G401 (cell line): ENCODE results near the gene ADGRD1. TPM values are rescaled to one million over a fixed set of nuclear protein-coding genes. Genes with fewer than 3 reads are reported as not detected.

Source experiments
- DNase-seq: peaks from one replicate; pipeline ENCODE4 v3.0.0-alpha.2; 2015; ENCODE audit warnings: low spot score
- in situ Hi-C: cut with HindIII; loops from 2 replicates; pipeline ENCODE4 v1.10.0; 2016; ENCODE audit warnings: low sequenced_read_pairs, mixed read lengths
- total RNA-seq: library from RNA; depleted of rRNA; stranded (reverse); fragments of >200 nt; shearing (Covaris generic); gene quantifications from 2 replicates; pipeline ENCODE4 v1.2.3, GENCODE V29; 2014

Gene ADGRD1
- total RNA-seq, 1 experiment from 2014 or later: 0.51 TPM

DNA sequence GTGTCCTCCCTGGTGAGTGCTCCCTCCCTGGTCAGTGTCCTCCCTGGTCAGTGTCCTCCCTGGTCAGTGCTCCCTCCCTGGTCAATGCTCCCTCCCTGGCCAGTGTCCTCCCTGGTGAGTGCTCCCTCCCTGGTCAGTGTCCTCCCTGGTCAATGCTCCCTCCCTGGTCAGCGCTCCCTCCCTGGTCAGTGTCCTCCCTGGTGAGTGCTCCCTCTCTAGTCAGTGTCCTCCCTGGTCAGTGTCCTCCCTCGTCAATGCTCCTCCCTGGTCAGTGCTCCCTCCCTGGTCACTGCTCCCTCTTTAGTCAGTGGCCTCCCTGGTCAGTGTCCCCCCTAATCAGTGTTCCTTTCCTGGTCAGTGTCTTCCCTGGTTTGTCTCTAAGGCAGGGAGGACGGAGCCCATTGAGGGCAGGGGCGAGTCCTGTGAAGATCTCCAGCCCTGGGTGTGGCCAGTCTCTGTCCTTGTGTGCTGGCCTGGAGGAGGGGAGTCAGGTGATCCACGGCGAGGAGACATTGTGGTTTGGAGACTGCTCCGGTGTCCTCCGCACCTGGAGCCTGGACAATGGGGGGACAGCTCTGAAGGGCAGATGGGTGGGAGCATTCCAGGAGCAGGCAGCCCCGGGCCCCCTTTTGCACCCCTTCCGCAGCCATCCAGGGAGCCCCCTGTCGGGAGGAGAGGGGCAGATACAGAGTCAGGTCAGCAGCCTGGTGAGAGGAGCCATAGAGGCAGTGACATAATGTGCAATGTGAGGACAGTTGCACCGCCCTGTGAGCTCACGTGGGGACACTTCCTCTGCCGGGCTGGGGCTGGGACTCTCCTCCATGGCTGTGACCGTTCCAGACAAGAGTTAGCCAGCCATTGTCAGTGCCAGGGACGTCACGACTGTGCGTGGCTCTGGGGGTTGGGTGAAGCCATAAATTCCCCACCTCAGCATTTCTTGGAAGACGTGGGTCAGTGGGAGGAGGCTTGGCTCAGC is 93.4 kb downstream of the ADGRD1 start:
- DNase-seq: no peak
- in situ Hi-C loops: no loop called here

DNA sequence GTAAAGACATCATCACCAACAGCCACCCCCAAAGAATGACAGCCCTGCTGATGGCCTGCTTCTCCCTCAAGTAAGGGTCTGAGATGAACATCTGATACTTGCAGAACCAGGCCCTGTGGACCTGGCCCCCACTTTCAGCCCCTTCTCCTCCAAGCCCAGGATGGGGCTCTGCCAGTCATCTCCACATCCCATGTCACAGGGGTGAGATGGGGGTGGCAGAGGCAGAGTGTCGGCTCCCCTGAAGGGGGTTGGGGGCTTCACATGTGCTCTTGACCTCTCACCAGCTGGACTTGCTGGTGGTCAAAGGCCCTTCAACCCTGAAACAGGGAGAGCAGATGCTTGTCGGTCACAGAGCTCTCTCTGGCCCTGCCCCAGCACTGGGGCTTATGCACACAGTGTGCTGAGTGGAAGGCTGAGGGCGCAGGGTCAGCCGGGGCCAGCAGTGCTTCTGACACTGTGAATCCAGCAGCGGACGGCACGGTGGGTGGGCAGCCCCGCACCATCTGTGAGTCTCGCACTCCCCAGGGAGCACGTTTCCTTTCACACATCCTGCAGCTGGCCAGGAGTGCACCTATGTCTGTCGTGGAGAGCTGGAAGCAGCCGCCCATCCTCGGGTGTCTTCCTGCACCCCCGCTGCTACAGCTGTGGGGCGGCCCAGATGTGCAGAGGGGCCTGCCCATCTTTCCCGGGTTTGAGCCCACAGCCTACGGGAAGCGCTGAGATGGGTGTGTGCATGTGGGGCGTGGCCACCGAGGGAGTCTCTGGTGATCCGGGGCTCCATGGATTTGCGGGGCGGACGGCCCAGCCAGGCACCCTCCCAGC is 94.3 kb downstream of the ADGRD1 start:
- in situ Hi-C loops: no loop called here
- no peak for DNase-seq

DNA sequence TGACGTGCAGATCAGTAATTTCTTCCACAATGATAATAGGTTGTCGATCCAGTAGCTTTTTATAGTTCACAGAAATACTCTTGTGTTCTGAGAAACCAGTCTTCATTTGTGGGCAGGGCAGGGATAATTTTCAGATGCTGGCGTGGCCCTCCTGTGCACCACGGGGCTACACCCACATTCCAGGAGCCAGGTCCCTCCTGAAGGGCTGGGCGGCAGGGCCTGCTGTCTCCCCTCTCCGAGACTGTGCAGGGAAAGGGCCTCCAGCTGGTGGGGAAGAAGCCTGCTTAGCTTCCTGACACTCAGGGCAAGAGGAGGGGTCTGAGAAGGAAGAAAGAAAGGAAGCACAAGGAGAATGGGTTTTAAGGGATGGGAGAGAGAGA is 94.9 kb downstream of the ADGRD1 start:
- DNase-seq: no peak
- in situ Hi-C loops: no loop called here

DNA sequence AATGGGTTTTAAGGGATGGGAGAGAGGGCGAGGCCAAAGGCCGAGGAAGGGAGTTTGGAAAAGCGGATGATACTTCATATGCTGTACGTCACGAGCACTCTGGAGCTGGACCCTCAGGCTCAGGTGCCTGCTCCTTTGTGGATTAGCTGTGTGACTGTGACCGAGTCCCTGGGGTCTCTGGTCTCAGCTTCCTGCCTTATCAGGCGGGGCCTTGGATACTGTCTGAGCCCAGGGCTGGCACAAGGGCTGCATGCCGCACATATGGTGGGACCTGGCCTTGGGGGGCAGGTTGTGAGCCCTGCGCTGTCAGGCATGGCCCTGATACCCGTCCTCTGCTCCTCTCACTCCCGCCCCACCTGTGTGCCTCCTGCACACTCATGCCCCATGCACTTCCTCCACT is 95.3 kb downstream of the ADGRD1 start:
- in situ Hi-C loops: no loop called here
- DNase-seq: no peak

DNA sequence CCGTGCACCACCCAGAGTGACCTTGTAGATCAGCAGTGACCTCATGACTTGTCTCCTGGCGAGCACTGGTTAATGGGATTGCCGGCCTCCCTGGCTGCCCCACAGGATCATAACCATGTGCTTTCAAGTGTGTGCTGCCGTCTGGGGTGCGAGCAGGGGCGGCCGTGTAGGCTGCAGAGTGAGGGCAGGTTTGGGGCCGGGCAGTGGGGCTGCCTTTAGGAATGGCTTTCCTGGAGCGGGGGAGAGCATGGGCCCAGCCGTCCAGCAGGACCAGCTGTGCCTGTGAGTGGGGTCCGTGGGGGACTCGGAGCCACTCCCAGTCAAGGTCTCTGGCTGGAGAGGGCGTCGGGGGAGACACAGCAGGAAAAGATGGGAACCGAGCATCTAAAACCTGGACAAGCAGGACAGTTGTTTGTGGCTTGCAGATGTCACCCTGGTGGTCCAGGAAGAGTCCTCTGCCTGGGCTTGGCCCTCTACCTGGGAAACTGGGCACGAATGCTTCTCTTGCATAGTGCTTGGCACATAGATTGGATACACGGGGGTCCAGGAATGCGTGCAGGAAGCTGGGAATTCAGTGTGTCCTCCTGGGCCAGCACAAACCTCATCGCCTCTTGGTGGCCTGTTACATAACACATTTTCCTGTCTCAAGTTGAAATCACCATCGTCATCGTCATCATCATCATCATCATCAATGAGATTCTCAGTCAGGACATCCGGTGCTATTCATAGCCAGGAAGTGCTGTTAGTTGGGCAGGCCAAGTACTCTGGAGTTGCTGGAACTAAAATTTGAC is 96.0 kb downstream of the ADGRD1 start:
- in situ Hi-C loops: no loop called here
- DNase-seq: no peak

DNA sequence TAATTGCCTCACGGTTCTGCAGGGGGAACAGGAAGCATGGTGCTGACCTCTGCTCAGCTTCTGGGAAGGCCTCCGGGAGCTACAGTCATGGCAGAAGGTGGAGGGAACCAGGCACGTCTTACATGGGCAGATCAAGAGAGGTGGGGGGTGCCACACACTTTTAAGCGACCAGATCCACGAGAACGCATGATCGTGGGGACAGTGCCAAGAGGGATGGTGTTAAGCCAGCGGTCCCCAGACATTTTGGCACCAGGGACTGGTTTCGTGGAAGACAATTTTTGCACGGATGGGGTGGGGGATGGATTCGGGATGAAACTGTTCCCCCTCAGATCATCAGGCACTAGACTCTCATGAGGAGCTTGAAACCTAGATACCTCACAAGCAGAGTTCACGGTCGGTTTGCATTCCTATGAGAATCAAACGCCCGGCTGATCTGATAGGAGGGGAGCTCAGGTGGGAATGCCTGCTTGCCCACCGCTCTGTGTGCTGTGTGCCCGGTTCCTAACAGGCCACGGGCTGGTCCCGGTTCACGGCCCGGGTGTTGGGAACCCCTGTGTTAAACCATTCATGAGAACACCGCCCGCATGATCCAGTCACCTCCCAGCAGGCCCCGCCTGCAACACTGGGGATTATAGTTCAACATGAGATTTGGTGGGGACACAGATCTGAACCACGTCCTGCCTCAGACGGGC is 96.9 kb downstream of the ADGRD1 start:
- DNase-seq: no peak
- in situ Hi-C loops: no loop called here

DNA sequence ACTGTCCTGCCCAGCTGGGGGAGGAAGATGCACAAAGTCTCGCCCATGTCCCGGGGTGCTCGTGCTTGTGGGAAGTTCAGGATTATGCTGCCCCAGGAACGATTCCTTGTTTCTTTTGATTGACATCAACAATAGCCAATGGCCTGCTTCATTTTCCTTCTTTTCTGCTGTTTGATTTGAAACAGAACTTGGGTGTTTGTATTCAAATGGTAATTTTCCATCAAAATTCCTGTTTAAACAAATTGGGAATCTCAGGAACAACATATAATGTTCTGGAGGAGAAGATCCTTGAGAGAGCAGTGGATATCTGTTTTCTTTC is 97.4 kb downstream of the ADGRD1 start:
- in situ Hi-C loops: no loop called here
- DNase-seq: no peak

DNA sequence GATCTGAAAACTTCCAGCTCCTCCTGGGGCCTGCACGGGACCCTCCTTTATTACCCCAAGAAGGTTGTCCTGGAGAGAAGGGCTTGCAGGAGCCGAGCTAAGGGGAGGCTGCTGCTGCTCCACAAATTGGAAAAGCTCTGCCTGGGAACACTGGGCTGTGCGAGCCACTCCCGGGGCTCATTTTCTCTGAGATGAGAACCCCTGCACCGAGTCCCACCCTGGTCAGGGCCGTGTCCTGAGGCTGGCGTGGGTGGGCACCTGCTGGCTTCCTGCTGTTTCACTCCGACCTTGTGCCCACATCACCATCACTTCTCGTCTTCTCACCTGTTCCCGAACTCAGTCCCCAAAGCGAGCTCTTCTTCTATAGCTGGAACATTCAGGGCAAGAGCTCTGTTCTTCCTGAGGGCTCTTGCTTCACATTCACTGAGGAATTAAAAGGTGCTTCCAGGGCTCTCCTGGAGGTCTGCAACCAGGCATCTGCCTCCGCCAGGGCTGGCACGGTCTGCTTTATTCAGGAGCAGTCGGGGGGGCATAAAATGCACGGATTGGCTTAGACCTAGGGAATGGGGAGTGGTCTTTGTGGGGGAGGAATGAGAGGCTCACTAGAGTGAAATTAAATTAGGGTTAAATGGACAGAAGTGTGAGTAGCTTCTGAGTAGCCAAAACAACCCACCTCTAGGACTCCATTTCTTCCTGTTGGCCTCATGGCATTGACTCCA is 98.5 kb downstream of the ADGRD1 start:
- DNase-seq: no peak
- in situ Hi-C loops: no loop called here

DNA sequence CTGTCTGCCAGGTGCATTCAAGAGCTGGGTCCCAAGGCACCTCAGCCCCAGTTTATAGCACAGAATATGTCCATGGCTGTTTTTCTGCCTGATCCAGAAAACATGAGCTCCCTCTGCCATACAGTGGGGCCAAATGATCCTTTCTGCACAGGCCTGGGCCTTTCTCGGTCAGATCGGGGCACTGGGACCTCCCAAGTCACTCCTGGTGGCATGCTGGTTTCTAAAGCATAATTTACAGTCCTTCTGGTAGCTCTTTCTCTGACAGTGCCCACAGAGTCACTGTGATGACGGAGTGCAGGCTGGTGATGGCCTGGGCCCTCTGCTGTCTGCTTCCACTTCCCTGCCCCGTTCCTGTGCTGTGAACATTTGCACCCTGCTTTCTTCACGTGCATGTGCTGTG is 99.2 kb downstream of the ADGRD1 start:
- in situ Hi-C loops: no loop called here

DNA sequence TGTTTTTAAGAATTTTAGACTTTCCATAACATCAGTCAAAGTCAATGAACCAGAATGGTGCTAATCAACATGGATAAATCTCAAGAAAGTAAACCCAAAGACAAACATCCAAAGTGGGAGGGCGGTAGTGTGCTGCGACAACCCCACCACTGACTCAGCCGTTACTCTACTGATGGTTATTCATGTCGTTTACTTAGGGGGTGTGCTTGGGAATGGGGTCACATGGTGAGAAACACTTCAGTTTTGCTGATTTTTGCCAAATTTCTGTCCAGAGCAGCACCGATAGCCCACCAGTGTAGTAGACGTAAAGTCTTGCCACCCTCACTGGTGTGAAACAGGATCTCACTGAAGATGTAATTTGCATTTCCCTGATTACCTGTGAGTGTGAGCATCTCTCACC is 99.9 kb downstream of the ADGRD1 start:
- DNase-seq: no peak
- in situ Hi-C loops: no loop called here

More for the DNA sequence above, 99.2 kb downstream of the ADGRD1 start:
- no peak for DNase-seq

DNA sequence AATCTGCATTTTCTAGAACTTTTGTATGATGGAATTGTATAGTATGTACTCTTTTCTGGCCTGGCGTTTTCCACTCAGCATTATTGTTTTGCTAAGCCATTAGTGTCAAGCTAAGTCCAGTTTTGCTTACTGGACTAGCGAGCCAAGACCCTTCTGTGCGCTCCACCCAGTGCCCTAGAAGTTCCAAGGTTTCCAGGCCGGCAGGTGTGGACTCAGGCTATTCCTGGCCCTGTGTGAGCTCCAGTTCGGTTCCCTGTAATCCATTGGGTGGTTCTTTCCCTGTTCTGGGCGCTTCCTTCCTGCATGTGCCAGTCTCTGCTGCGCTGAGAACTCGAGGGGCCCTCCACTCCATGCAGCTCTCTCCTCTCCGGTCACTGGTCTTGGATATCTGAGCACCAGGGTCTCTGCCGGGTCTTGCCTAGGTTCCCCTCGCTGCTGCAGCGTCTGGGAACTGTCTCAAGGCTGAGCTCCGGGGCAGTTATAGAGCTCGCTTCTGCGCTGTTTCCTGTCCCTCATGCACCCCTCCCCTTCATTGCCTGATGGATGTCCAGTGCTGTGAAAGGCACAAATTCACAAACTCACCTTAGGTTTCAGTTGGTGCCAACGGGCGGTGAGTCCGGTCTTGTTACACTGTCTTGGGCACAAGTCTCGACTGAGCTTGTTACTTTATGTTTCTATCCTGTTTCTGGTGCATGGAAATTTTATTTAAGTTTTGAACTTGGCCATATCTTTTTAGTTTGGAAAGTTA is 100.8 kb downstream of the ADGRD1 start:
- no peak for DNase-seq

DNA sequence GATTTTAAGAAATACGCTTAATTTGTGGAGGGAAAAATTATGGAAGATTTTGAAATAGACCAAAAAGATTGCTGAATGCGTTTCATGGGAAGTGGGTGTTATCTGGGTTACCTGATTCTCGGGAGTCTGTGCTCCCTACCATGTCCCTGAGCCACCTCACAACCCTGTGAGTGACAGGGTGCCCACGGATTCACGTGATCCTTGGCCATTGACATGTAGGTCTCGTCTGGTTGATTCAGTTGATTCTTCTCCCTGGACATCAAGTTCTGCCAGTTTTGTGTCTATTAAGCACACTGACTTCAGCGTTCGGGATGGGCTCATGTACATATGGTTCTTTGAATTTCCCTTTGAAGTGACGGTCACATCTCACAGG is 101.4 kb downstream of the ADGRD1 start:
- no peak for DNase-seq
- in situ Hi-C loops: no loop called here

More for the DNA sequence above, 100.8 kb downstream of the ADGRD1 start:
- in situ Hi-C loops: no loop called here

DNA sequence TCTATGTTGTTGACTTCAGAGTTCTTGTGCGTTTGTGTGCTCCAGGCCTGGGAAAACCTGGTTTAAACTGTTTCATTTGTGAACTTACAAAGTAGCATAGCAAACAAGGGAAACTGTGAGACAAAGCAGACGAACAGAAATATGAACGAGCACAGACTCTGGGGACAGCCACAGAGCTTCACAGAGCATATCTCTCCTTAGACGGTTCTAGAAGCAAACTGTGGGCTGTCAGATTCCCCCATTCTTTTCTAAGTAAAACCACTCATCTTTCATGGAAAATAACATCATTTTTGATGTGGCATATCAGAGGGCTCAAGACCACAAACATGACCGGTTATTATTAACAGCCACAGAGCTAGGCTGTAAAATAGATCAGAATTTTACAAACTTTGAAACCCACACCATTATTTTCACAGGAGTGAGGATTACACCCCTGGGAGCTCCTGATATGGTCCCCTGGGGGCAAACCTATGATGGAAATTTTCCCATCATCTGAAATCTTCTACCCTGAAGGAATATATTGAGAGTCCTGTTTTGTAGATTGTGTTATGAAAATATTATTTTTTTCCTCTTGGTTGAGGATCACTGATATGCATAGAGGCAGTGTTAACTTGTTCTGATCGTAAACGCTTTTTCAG is 102.0 kb downstream of the ADGRD1 start:
- in situ Hi-C loops: no loop called here

DNA sequence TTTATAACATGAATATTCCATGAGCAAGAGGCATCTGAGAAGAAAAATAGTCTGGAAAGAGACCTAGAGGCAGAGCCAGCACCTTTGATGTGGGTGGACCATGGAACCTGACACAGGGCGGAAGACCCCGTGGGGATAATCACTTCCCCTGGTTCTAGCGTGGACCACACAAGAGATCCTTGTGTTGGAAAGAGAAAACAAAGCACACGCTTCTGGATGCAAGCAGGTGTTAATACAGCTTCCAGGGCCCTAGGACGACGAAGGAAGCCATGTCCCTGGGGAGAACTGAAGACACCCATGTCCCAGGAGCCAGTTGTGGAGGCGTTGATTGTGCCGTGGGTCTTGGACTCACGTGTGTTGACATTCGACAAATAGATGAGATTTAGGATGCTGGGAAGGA is 102.9 kb downstream of the ADGRD1 start:
- peak; percentile 1 for DNase-seq
- in situ Hi-C loops: no loop called here

More for the DNA sequence above, 102.0 kb downstream of the ADGRD1 start:
- no peak for DNase-seq

DNA sequence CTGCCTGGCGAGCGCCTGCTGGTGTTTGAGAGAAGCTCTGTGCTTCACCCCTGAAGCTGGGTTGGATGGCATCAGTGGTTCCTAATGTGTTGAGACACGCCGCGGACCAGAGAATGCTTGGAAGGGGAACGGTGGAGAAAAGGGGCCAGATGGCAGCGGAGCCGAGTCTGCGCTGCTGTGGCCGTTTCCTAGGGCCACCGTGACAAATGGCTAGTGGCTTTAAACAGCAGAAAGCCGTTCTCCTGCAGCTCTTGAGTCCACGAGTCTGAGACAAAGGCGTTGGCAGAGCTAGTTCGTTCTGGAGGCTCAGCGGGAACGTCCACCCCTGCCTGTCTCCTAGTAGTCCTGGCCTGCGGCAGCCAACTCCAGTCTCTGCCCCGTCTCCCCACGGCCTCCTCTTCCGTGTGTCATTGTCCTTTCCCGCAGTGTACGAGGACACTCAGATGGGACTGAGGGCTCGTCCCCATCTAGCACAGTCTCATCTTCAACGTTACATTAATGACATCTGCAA is 103.6 kb downstream of the ADGRD1 start:
- peak; percentile 86 for DNase-seq
- in situ Hi-C loops: no loop called here

DNA sequence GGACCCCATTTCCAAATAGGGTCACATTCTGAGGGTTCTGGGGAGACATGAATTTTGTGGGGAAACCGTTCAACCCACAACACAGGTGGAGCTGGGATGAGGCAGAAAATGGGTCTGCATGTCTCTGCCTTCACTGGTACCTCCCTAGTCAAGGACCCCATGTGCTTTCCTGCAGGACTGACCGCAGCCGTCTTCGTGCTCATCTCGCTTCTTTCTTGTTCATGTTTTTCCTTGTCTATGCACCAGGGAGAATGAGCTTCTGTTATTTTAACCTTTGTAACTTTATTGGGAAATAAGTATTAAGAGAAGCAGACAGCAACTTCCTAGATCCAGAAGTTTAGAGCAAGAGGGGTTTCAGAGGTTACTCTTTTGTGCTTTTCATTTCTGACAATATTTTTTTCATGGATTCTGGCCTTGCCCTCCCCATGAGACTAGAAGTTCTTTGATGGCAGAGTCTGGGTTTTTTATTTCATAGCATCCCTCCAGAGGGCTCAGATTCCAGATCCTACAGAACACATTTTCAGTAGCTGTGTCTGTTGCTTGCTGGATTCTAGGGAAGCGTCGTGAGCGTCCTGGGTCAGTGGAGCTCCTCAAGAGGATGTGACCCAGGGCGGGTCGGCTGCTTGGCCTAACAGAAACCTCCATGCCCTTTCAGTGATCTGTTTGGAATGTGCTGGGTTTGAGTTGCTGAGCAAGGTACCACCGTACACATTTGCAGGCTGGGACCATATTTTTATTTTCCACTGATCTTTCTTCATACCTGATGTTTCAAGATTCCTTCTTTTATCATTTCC is 104.2 kb downstream of the ADGRD1 start:
- in situ Hi-C loops: no loop called here
- no peak for DNase-seq
